Neural progenitor cell (in vitro differentiated cells): Measurements from ENCODE around the gene B4GALNT3.

Source experiments
- EZH2 ChIP-seq: fragments of 200-600 bp; sonication (generic); IDR thresholded peaks from 2 replicates; pipeline ENCODE4 v1.6.1; 2017; ENCODE audit warnings: antibody characterized with exemption, mild to moderate bottlenecking, moderate library complexity
- EZH2phosphoT487 ChIP-seq: fragments of 200-600 bp; sonication (generic); IDR thresholded peaks from 2 replicates; pipeline ENCODE4 v1.6.1; 2017; ENCODE audit warnings: antibody characterized with exemption
- TF ChIP-seq, protein P1 (sequence below): fragments of 200-600 bp; sonication (generic); IDR thresholded peaks from 2 replicates; pipeline ENCODE4 v1.5.1; 2017; ENCODE audit warnings: antibody characterized with exemption, mild to moderate bottlenecking

DNA sequence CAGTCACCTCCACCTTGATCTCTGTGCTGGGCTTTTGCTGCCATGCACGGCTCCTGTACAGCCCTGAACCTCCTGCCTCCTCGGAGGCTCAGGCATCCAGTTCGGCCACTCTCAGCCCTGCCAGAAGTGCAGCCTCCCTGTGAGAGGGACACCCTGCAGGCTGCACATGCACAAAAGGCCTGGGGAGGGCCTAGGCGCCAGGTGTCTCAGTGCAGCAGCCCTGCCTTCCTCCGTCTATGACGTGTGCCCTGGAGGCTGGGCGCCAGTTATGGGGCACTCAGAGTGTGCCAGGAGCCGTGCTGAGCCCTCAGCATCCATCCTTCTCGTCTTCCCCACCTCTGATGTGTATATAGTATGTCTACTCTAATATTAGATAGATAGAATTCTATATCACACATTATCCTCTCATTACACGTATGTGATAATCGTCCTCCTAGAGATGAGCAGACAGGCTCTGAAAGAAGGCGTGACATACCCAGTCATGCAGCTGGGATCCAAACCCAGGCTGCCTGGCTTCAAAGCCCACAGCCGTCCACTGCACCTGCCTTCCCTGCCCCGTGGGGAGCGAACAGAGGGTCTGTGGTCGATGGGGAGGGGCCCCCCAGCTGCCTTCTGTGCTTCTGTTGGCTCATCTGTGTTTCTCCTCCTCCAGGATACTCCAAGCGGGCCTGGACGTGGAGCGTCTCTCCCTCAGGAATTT, 101.1 kb downstream of the B4GALNT3 start:
- no peak for TF ChIP-seq EZH2
- TF ChIP-seq, protein P1, sequence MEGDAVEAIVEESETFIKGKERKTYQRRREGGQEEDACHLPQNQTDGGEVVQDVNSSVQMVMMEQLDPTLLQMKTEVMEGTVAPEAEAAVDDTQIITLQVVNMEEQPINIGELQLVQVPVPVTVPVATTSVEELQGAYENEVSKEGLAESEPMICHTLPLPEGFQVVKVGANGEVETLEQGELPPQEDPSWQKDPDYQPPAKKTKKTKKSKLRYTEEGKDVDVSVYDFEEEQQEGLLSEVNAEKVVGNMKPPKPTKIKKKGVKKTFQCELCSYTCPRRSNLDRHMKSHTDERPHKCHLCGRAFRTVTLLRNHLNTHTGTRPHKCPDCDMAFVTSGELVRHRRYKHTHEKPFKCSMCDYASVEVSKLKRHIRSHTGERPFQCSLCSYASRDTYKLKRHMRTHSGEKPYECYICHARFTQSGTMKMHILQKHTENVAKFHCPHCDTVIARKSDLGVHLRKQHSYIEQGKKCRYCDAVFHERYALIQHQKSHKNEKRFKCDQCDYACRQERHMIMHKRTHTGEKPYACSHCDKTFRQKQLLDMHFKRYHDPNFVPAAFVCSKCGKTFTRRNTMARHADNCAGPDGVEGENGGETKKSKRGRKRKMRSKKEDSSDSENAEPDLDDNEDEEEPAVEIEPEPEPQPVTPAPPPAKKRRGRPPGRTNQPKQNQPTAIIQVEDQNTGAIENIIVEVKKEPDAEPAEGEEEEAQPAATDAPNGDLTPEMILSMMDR: no peak
- TF ChIP-seq EZH2phosphoT487: no peak
